ENCODE results near the gene OR2M3. TPM values are rescaled to one million over a fixed set of nuclear protein-coding genes. Genes with fewer than 3 reads are reported as not detected.

OR2M3 gene
- total and polyA plus RNA-seq, 2 of the 4 experiments (the other 2 are of a cell fraction), result not detected

GRCh38 chr1:248174521-248174920 lies 22.5 kb upstream of the OR2M3 start, which contains the start of gene OR2M2:
Gene OR2M2, plus strand, starts transcription at chr1:248174821. Its CDS starts 5,165 bp downstream, at chr1:248179986.
- H2BK15ac ChIP-seq (ENCODE audit: low read depth, low read length), result no peak within 1 kb of the TSS
- no peak within 1 kb of the TSS for H4K5ac ChIP-seq (ENCODE audit: low read depth, low read length)
- DNase-seq, result no peak
- H3K27me3 ChIP-seq (ENCODE audit: control insufficient read depth, insufficient read depth, low read length), result no peaks in the 10 kb centered on the region
- TF ChIP-seq MAFK (IDR thresholded peaks at IDR 0.05; ENCODE audit: low read depth, low read length), result no peak
- no peak for TF ChIP-seq POLR2A (IDR thresholded peaks at IDR 0.05; ENCODE audit: low read depth, low read length)
- no peak for TF ChIP-seq CTCF (conservative IDR thresholded peaks at IDR 0.05; ENCODE audit: low read depth, low read length)
- no peak for TF ChIP-seq CEBPB (IDR thresholded peaks at IDR 0.05; ENCODE audit: low read depth, low read length)
- H2BK20ac ChIP-seq (ENCODE audit: low read depth, low read length), result no peak within 1 kb of the TSS
- H3K9me1 ChIP-seq (ENCODE audit: insufficient read depth, low read length), result no peaks in the 10 kb centered on the region
- H4K91ac ChIP-seq (ENCODE audit: insufficient read depth, low read depth, low read length), result no peak within 1 kb of the TSS
- no peaks in the 10 kb centered on the region for H3K36me3 ChIP-seq (ENCODE audit: control insufficient read depth, insufficient read depth, low read length)
- CTCF ChIA-PET, result no interaction called here
- H3K23ac ChIP-seq (ENCODE audit: low read depth, low read length), result no peak within 1 kb of the TSS
- H2AFZ ChIP-seq (replicated peaks; ENCODE audit: low read length, poor library complexity), result no peak within 1 kb of the TSS
- H2BK120ac ChIP-seq (ENCODE audit: low read depth, low read length), result no peak within 1 kb of the TSS
- H3K27ac ChIP-seq (ENCODE audit: insufficient read depth, low read length), result no peak within 1 kb of the TSS
- BruUV-seq (replicated peaks), result no TSS peak
- in situ Hi-C loops (cut with MboI; ENCODE audit: low sequenced_read_pairs) (no loop called here), intact Hi-C loops (cut with micrococcal nuclease) (no loop called here), dilution Hi-C loops (cut with HindIII; ENCODE audit: low sequenced_read_pairs, unreplicated experiment) (no loop called here)
- no peak for ATAC-seq (ENCODE audit: low read depth)
- no peak within 1 kb of the TSS for H3K18ac ChIP-seq (ENCODE audit: low read depth, low read length)
- no peaks in the 10 kb centered on the region for H4K20me1 ChIP-seq (ENCODE audit: insufficient read depth, low read length)
- no peak within 1 kb of the TSS for H2BK5ac ChIP-seq (ENCODE audit: low read depth, low read length, poor library complexity, severe bottlenecking)
- no peak within 1 kb of the TSS for H2AK9ac ChIP-seq (replicated peaks; ENCODE audit: low read depth, low read length, poor library complexity)
- no peaks in the 10 kb centered on the region for H3K79me1 ChIP-seq (ENCODE audit: low read depth in 1 of 2, low read length in 2 of 2)
- H3K4me1 ChIP-seq (ENCODE audit: control insufficient read depth, insufficient read depth, low read length), result no peaks in the 10 kb centered on the region
- H4K8ac ChIP-seq (ENCODE audit: low read depth in 2 of 2, low read length in 2 of 2), result no peak within 1 kb of the TSS
- POLR2A ChIA-PET (ENCODE audit: unreplicated experiment), result no interaction called here
- H3K56ac ChIP-seq (ENCODE audit: extremely low read depth, insufficient read depth, low read length), result no peak within 1 kb of the TSS
- no peak within 1 kb of the TSS for H3K4ac ChIP-seq (ENCODE audit: low read depth, low read length)
- no peak within 1 kb of the TSS for H3K4me3 ChIP-seq (ENCODE audit: insufficient read depth, low read depth, low read length)
- H3K9ac ChIP-seq (ENCODE audit: low read depth, low read length), result no peak within 1 kb of the TSS
- no peak within 1 kb of the TSS for H2AK5ac ChIP-seq (ENCODE audit: low read depth, low read length)
- no peaks in the 10 kb centered on the region; the same call in 1 of the 2 replicates for H3K9me3 ChIP-seq (ENCODE audit: control insufficient read depth, insufficient read depth, low read length)
- H3K14ac ChIP-seq (replicated peaks; ENCODE audit: low read depth, low read length), result no peak within 1 kb of the TSS
- H3K4me2 ChIP-seq (ENCODE audit: low read depth, low read length), result no peak within 1 kb of the TSS
